ENCODE data around the gene ZNF335. TPM values are rescaled to one million over a fixed set of nuclear protein-coding genes. Genes with fewer than 3 reads are reported as not detected.
A peak's percentile ranks its signal among the peaks of the same experiment; 100 is the strongest.

ZNF335 gene
- total and polyA plus RNA-seq, 9 donors = 3.5 to 25.7 (median 15.7) TPM

DNA sequence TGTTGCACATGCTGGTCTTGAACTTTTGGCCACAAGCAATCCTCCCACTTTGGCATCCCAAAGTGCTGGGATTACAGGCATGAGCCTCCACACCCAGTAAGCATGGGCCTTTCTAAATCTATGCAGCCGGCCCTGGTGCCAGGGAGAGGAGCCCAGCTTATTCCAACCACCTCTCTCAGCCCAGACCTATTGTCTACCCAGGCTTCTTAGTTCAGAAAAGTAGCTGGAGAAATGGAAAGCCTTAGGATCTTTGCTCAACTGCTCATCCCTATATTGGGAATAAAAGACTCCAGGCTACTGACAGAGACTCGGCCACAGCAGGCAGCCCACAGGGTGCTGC lies 45.3 kb downstream of the ZNF335 start:
- H3K36me3 ChIP-seq = no peaks in the 10 kb centered on the region
- H3K4me1 ChIP-seq (ENCODE audit: insufficient read depth) = peaks cover 16% of the 10 kb centered on the region
- TF ChIP-seq POLR2A (IDR thresholded peaks at IDR 0.05) (no peak), EP300 (IDR thresholded peaks at IDR 0.05) (no peak), CTCF (IDR thresholded peaks at IDR 0.05) (no peak)
- H3K27me3 ChIP-seq = no peaks in the 10 kb centered on the region
- no peaks in the 10 kb centered on the region for H3K9me3 ChIP-seq
- DNase-seq = no peak
- intact Hi-C loops (cut with DNase I) = no loop called here
- peak overlapping the region in 1 of 2 donors; percentile 91 for H3K27ac ChIP-seq
- no peak overlapping the region for H3K4me3 ChIP-seq
- 51 to 71% (median 55%) methylated on average over 2 of the region's 2 CpGs for WGBS, 3 donors

GRCh38 chr20:45925821-45926506 lies 46.0 kb downstream of the ZNF335 start:
- intact Hi-C loops (cut with DNase I) = no loop called here
- peak in 2 of 5 donors; percentile 13 to 34 for DNase-seq
- Histone ChIP-seq H3K4me1 (ENCODE audit: insufficient read depth) (peaks cover 22% of the 10 kb centered on the region), H3K36me3 (no peaks in the 10 kb centered on the region), H3K9me3 (no peaks in the 10 kb centered on the region), H3K27ac (peak overlapping the region; percentile 75 to 91), H3K27me3 (no peaks in the 10 kb centered on the region), H3K4me3 (no peak overlapping the region)
- WGBS, 3 donors = 66 to 70% (median 68%) methylated on average over 9 of the region's 9 CpGs
- no peak for TF ChIP-seq CTCF (IDR thresholded peaks at IDR 0.05)
- TF ChIP-seq EP300 (IDR thresholded peaks at IDR 0.05) = no peak
- TF ChIP-seq POLR2A (IDR thresholded peaks at IDR 0.05) = no peak

DNA sequence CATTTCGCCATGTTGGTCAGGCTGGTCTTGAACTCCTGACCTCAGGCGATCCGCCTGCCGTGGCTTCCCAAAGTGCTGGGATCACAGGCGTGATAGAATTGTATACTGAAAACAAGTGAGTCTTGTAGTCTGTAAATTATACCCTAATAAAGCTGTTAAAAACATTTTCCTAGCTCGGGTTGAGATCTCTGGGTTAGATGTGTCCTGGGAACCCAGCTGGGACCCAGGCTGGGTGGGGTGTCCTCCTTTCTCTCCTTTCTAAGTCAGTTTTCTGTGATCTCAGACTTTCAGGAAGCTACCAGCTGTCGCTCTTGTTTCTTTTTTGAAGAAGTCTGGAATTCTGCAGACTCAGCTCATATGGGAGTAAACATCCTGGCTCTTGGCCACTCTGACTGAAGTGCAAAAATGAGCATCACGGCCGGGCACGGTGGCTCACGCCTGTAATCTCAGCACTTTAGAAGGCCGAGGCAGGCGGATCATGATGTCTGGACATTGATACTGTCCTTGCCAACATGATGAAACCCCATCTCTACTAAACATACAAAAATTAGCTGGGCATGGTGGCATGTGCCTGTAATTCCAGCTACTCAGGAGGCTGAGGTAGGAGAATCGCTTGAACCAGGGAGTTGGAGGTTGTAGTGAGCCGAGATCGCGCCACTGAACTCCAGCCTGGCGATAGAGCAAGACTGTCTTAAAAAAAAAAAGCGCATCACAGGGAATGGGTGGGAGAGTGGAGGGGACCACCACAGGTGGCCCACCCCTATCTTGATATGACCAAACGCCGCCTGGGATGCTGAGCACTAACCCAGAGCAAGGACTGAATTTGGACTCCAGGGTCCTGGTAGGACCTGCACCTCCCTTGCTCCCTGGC lies 47.4 kb downstream of the ZNF335 start:
- no peaks in the 10 kb centered on the region for H3K36me3 ChIP-seq
- no peaks in the 10 kb centered on the region for H3K27me3 ChIP-seq
- WGBS, 3 donors = 20 to 32% (median 21%) methylated on average over 21 of the region's 21 CpGs
- intact Hi-C loops (cut with DNase I) = no loop called here
- peaks cover 30% of the 10 kb centered on the region for H3K4me1 ChIP-seq (ENCODE audit: insufficient read depth)
- DNase-seq = peak; percentile 73 to 77 (median 75)
- H3K9me3 ChIP-seq = no peaks in the 10 kb centered on the region
- H3K27ac ChIP-seq = peak overlapping the region; percentile 85 to 91
- no peak overlapping the region for H3K4me3 ChIP-seq
- no peak for TF ChIP-seq CTCF (IDR thresholded peaks at IDR 0.05)

- H3K4me3 ChIP-seq = no peak overlapping the region
- H3K27me3 ChIP-seq = no peaks in the 10 kb centered on the region
- no peaks in the 10 kb centered on the region for H3K9me3 ChIP-seq
- WGBS, 3 donors = 81 to 87% (median 82%) methylated on average over 11 of the region's 11 CpGs
- intact Hi-C loops (cut with DNase I) = no loop called here
- no peak overlapping the region for H3K27ac ChIP-seq
- peak in 2 of 5 donors; percentile 13 to 15 for DNase-seq
- H3K4me1 ChIP-seq (ENCODE audit: insufficient read depth) = peaks cover 40% of the 10 kb centered on the region
- H3K36me3 ChIP-seq = no peaks in the 10 kb centered on the region
- TF ChIP-seq CTCF (IDR thresholded peaks at IDR 0.05) = no peak
- no peak for TF ChIP-seq EP300 (IDR thresholded peaks at IDR 0.05)
- TF ChIP-seq POLR2A (IDR thresholded peaks at IDR 0.05) = no peak
Observed at GRCh38 chr20:45921337-45922189, 50.4 kb downstream of the ZNF335 start.

Measured in ovary (tissue), 9 donors.